Hepatocyte (in vitro differentiated cells): ENCODE data around the gene VWF. TPM values are rescaled to one million over a fixed set of nuclear protein-coding genes. Genes with fewer than 3 reads are reported as not detected.

Experiments used
- DNase-seq: peaks from one replicate; pipeline ENCODE4 v3.0.0-alpha.2; 2016; ENCODE audit warnings: low spot score
- H2AFZ ChIP-seq: fragments of 200-600 bp; sonication (generic); 2 replicates; pipeline ENCODE4 v1.6.0; 2016; ENCODE audit warnings: antibody characterized with exemption, mild to moderate bottlenecking
- H3K27ac ChIP-seq: fragments of 200-600 bp; sonication (generic); 2 replicates; pipeline ENCODE4 v1.5.1; 2016; ENCODE audit warnings: mild to moderate bottlenecking
- H3K27me3 ChIP-seq: fragments of 200-600 bp; sonication (generic); 2 replicates; pipeline ENCODE4 v1.6.1; 2016
- H3K36me3 ChIP-seq: fragments of 200-600 bp; sonication (generic); replicated peaks from 2 replicates; pipeline ENCODE4 v1.5.1; 2016; ENCODE audit warnings: low read depth; ENCODE audit not compliant: insufficient read depth
- H3K4me1 ChIP-seq: fragments of 200-600 bp; sonication (generic); 2 replicates; pipeline ENCODE4 v1.5.1; 2016; ENCODE audit warnings: mild to moderate bottlenecking, moderate library complexity; ENCODE audit not compliant: insufficient read depth
- H3K4me2 ChIP-seq: fragments of 200-600 bp; sonication (generic); 2 replicates; pipeline ENCODE4 v1.6.0; 2016
- H3K4me3 ChIP-seq: fragments of 200-600 bp; sonication (generic); 2 replicates; pipeline ENCODE4 v1.5.1; 2016; ENCODE audit warnings: mild to moderate bottlenecking
- H3K79me2 ChIP-seq: fragments of 200-600 bp; sonication (generic); 2 replicates; pipeline ENCODE4 v1.6.0; 2017; ENCODE audit warnings: mild to moderate bottlenecking
- H3K9me2 ChIP-seq: fragments of 200-600 bp; sonication (generic); replicated peaks from 2 replicates; pipeline ENCODE4 v1.6.0; 2017; ENCODE audit warnings: mild to moderate bottlenecking; ENCODE audit not compliant: insufficient read depth
- H3K9me3 ChIP-seq: fragments of 200-600 bp; sonication (generic); 2 replicates; pipeline ENCODE4 v1.5.1; 2016; ENCODE audit warnings: low read depth, mild to moderate bottlenecking
- H4K20me1 ChIP-seq: fragments of 200-600 bp; sonication (generic); 2 replicates; pipeline ENCODE4 v1.6.0; 2016; ENCODE audit warnings: mild to moderate bottlenecking; ENCODE audit not compliant: insufficient read depth, poor library complexity, severe bottlenecking
- CTCF ChIP-seq: fragments of 200-600 bp; sonication (generic); IDR thresholded peaks from 2 replicates; pipeline ENCODE4 v1.5.1; 2016; ENCODE audit warnings: antibody characterized with exemption, mild to moderate bottlenecking; ENCODE audit not compliant: poor library complexity
- EZH2 ChIP-seq: fragments of 200-600 bp; sonication (generic); IDR thresholded peaks from 2 replicates; pipeline ENCODE4 v1.6.1; 2016; ENCODE audit warnings: antibody characterized with exemption, mild to moderate bottlenecking, borderline replicate concordance
- EZH2phosphoT487 ChIP-seq: fragments of 200-600 bp; sonication (generic); IDR thresholded peaks from one replicate; pipeline ENCODE4 v1.6.1; 2018; ENCODE audit warnings: antibody characterized with exemption, mild to moderate bottlenecking, low read depth, moderate library complexity; ENCODE audit not compliant: unreplicated experiment, severe bottlenecking
- WGBS: methylation state at CpG from one replicate; pipeline ENCODE4 v1.1.6; 2016; ENCODE audit warnings: low lambda C conversion rate; ENCODE audit errors: missing lambda C conversion rate; 5-methylcytosine and 5-hydroxymethylcytosine counted together
- polyA plus RNA-seq: library from polyadenylated mRNA; unstranded; fragments of >200 nt; fragmentation: Nextera tagmentation; extraction: Ambion mirVana; gene quantifications from 2 replicates; pipeline ENCODE4 v1.2.1, GENCODE V29; 2016
- total RNA-seq: library from RNA; depleted of rRNA; stranded (reverse); fragments of >200 nt; gene quantifications from 2 replicates; pipeline ENCODE4 v1.2.3, GENCODE V29; 2014

Gene VWF
- total and polyA plus RNA-seq, 2 experiments from 2014 or later: 0.20 to 0.77 TPM

GRCh38 chr12:6074427-6074826 lies 50.0 kb downstream of the VWF start:
- H3K4me3 ChIP-seq: no peak overlapping the region
- H3K79me2 ChIP-seq: no peaks in the 10 kb centered on the region
- WGBS: 70% methylated on average over 4 of the region's 4 CpGs
- no peaks in the 10 kb centered on the region for H3K36me3 ChIP-seq
- no peaks in the 10 kb centered on the region for H3K4me1 ChIP-seq
- H3K27ac ChIP-seq: no peak overlapping the region
- H2AFZ ChIP-seq: no peak overlapping the region
- no peak for DNase-seq
- H3K9me3 ChIP-seq: no peaks in the 10 kb centered on the region
- peak overlapping the region; percentile 61 for H3K4me2 ChIP-seq
- no peak for TF ChIP-seq CTCF
- no peak for TF ChIP-seq EZH2phosphoT487
- TF ChIP-seq EZH2: no peak
- H3K27me3 ChIP-seq: no peaks in the 10 kb centered on the region
- H3K9me2 ChIP-seq: no peaks in the 10 kb centered on the region
- H4K20me1 ChIP-seq: no peaks in the 10 kb centered on the region

- Histone ChIP-seq H3K4me1 (peaks cover 4% of the 10 kb centered on the region), H3K4me2 (no peak overlapping the region), H3K4me3 (no peak overlapping the region), H3K27me3 (no peaks in the 10 kb centered on the region), H2AFZ (no peak overlapping the region), H4K20me1 (no peaks in the 10 kb centered on the region), H3K27ac (no peak overlapping the region), H3K9me2 (no peaks in the 10 kb centered on the region), H3K79me2 (no peaks in the 10 kb centered on the region), H3K9me3 (no peaks in the 10 kb centered on the region), H3K36me3 (no peaks in the 10 kb centered on the region)
- no peak for TF ChIP-seq EZH2
- WGBS: 87% methylated on average over 7 of the region's 7 CpGs
- no peak for DNase-seq
Measured at GRCh38 chr12:6073426-6073825, 51.0 kb downstream of the VWF start.

GRCh38 chr12:6072302-6072752 lies 52.1 kb downstream of the VWF start:
- no peaks in the 10 kb centered on the region for H4K20me1 ChIP-seq
- no peak overlapping the region for H3K4me3 ChIP-seq
- no peaks in the 10 kb centered on the region for H3K9me2 ChIP-seq
- H3K4me2 ChIP-seq: no peak overlapping the region
- no peak overlapping the region for H2AFZ ChIP-seq
- H3K4me1 ChIP-seq: peaks cover 4% of the 10 kb centered on the region
- DNase-seq: no peak
- TF ChIP-seq EZH2phosphoT487 (no peak), EZH2 (no peak), CTCF (no peak)
- WGBS: 93% methylated on average over 10 of the region's 10 CpGs
- no peaks in the 10 kb centered on the region for H3K36me3 ChIP-seq
- no peaks in the 10 kb centered on the region for H3K79me2 ChIP-seq
- H3K9me3 ChIP-seq: no peaks in the 10 kb centered on the region
- no peaks in the 10 kb centered on the region for H3K27me3 ChIP-seq
- no peak overlapping the region for H3K27ac ChIP-seq

- Histone ChIP-seq H3K27me3 (no peaks in the 10 kb centered on the region), H3K4me1 (peaks cover 4% of the 10 kb centered on the region), H3K4me2 (no peak overlapping the region), H3K27ac (peak overlapping the region; percentile 84), H3K4me3 (no peak overlapping the region), H3K36me3 (no peaks in the 10 kb centered on the region), H3K79me2 (no peaks in the 10 kb centered on the region), H2AFZ (no peak overlapping the region), H3K9me2 (no peaks in the 10 kb centered on the region), H3K9me3 (no peaks in the 10 kb centered on the region), H4K20me1 (no peaks in the 10 kb centered on the region)
- 81% methylated on average over 4 of the region's 4 CpGs for WGBS
- TF ChIP-seq EZH2: no peak
- no peak for TF ChIP-seq EZH2phosphoT487
- TF ChIP-seq CTCF: no peak
- no peak for DNase-seq
Measured at GRCh38 chr12:6071589-6071988, 52.9 kb downstream of the VWF start.
